Lung (tissue), 12 donors: ENCODE data around the gene CPLANE2. TPM values are rescaled to one million over a fixed set of nuclear protein-coding genes. Genes with fewer than 3 reads are reported as not detected.
A peak's percentile ranks its signal among the peaks of the same experiment; 100 is the strongest.

ENCODE experiments used
- ATAC-seq: fragments of 200-7000 bp; cut with Tn5 transposase; one replicate; pipeline ENCODE4 v1.9.1; 2020; ENCODE audit warnings: moderate number of reproducible peaks; ENCODE audit not compliant: insufficient read depth, low FRiP score
- DNase-seq, 3 donors: peaks; one replicate each; pipeline ENCODE4 v3.0.0-alpha.2; 2013 to 2017
- H3K27ac ChIP-seq, 2 donors: one replicate each; pipeline ENCODE4 v1.5.1; 2013; ENCODE audit warnings: mild to moderate bottlenecking in 2 of 2, moderate library complexity in 2 of 2, control low read depth in 1 of 2, inconsistent platforms in 1 of 2, low read depth in 1 of 2, low read length in 1 of 2
- H3K27me3 ChIP-seq, 3 donors: one replicate each; pipeline ENCODE4 v1.5.1; 2013; ENCODE audit warnings: low read length in 2 of 3; ENCODE audit not compliant: control insufficient read depth in 3 of 3, insufficient read depth in 3 of 3
- H3K36me3 ChIP-seq, 4 donors: one replicate each; pipeline ENCODE4 v1.5.1; 2013; ENCODE audit warnings: low read length in 4 of 4, mild to moderate bottlenecking in 1 of 4, moderate library complexity in 1 of 4; ENCODE audit not compliant: control insufficient read depth in 4 of 4, insufficient read depth in 4 of 4
- H3K4me1 ChIP-seq, 5 donors: one replicate each; pipeline ENCODE4 v1.5.1; 2013; ENCODE audit warnings: low read length in 5 of 5, mild to moderate bottlenecking in 2 of 5, moderate library complexity in 1 of 5; ENCODE audit not compliant: control insufficient read depth in 5 of 5, insufficient read depth in 5 of 5
- H3K4me3 ChIP-seq: one replicate; pipeline ENCODE4 v1.5.1; 2013; ENCODE audit warnings: mild to moderate bottlenecking, control low read depth, moderate library complexity
- H3K9ac ChIP-seq, 2 donors: one replicate each; pipeline ENCODE4 v1.5.1; 2013; ENCODE audit warnings: low read length in 2 of 2, control low read depth in 1 of 2; ENCODE audit not compliant: insufficient read depth in 1 of 2
- H3K9me3 ChIP-seq, 4 donors: one replicate each; pipeline ENCODE4 v1.5.1; 2013; ENCODE audit warnings: low read length in 3 of 4, mild to moderate bottlenecking in 1 of 4, moderate library complexity in 1 of 4; ENCODE audit not compliant: control insufficient read depth in 4 of 4, insufficient read depth in 3 of 4
- WGBS, 2 donors: extraction: QIAGEN DNeasy Blood & Tissue Kit; methylation state at CpG; one replicate each; pipeline ENCODE4 v1.1.7; 2013; 5-methylcytosine and 5-hydroxymethylcytosine counted together
- polyA plus RNA-seq, 2 donors: library from polyadenylated mRNA; stranded (reverse); fragments of 200-250 nt; gene quantifications; one replicate each; pipeline ENCODE4 v1.2.1, GENCODE V29; 2013
- total RNA-seq, 2 donors: library from RNA; depleted of rRNA in 1 of 2; stranded (reverse); fragments of >200 nt in 1 of 2; gene quantifications; one replicate each; pipeline ENCODE4 v1.2.1, GENCODE V29; 2014 to 2021
- TF ChIP-seq, protein P1 (sequence below): IDR thresholded peaks from 2 replicates; pipeline ENCODE4 v1.5.1; 2012; ENCODE audit warnings: mild to moderate bottlenecking; ENCODE audit errors: control extremely low read depth, extremely low read depth
- donor health status: control.
- donor health status: control.
- donor health status: Bipolar disorder and iron deficiency.
- donor health status: healthy.
- donor health status: DM: yes; HTN: yes; CAD: no.

CPLANE2 gene
- total and polyA plus RNA-seq, 4 donors, result 4.5 to 13.7 (median 5.6) TPM

DNA sequence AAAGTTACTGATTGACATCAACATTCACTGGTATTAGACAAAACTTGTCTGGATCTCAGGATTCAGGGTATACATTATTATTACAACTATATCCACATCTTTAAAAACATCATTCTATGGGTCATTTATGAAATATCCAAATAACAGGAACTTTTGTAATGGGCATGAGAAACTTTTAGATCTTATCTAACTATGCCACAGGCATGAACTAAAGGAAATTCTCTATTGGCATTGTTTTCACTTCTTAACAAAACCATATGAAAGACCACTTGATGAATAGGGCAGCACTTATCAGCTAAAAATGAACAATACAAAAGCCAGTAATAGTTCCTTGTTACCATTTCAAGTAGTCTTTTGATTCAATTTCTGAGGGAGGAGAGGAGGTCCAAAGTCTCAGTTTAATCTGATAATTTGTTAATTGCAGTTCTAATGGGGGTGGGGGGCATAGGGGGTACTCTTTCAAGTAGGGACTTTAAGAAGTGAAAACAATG, 30.8 kb upstream of the CPLANE2 start:
- Histone ChIP-seq H3K4me3 (no peak overlapping the region), H3K27me3 (no peaks in the 10 kb centered on the region), H3K27ac (peak overlapping the region in 1 of 2 donors; percentile 26), H3K4me1 (peaks cover 0 to 27% (median 10%) of the 10 kb centered on the region in 5 donors), H3K36me3 (no peaks in the 10 kb centered on the region), H3K9me3 (no peaks in the 10 kb centered on the region), H3K9ac (no peak overlapping the region)
- TF ChIP-seq, protein P1, sequence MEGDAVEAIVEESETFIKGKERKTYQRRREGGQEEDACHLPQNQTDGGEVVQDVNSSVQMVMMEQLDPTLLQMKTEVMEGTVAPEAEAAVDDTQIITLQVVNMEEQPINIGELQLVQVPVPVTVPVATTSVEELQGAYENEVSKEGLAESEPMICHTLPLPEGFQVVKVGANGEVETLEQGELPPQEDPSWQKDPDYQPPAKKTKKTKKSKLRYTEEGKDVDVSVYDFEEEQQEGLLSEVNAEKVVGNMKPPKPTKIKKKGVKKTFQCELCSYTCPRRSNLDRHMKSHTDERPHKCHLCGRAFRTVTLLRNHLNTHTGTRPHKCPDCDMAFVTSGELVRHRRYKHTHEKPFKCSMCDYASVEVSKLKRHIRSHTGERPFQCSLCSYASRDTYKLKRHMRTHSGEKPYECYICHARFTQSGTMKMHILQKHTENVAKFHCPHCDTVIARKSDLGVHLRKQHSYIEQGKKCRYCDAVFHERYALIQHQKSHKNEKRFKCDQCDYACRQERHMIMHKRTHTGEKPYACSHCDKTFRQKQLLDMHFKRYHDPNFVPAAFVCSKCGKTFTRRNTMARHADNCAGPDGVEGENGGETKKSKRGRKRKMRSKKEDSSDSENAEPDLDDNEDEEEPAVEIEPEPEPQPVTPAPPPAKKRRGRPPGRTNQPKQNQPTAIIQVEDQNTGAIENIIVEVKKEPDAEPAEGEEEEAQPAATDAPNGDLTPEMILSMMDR, result no peak
- ATAC-seq (no peak), DNase-seq (no peak)

DNA sequence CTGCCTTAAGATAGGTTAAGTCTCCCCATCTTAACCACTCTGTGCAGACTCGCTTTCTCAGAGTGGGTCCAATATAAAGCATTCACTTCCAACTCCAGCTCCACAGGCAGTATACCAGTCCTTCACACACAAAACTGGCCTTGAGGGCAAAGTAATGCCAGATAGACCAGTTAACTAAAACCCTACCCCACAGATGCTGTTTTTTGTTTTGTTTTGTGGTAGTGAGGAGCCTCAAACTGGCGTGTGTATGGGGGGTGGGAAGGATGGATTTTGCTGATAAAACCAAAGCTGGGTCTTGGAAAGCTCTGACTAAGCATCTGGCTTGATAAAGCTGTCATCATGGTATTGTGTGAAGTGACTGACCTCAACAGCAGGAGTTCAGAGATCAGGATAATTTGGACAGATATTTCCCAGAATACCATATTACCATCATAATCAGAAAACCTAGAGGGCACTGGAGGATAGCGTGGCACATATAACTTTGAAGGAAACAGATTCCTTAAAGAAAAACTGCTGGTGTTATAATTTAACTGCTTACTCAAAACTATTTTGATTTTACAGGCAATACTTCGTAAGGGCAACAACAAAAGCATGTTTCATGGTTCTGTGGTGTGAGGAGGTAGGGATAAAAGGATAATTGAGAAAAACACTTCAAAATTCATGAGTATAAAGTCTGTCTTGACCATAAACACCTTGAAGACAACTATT, 29.6 kb upstream of the CPLANE2 start:
- no peak for ATAC-seq
- H3K9me3 ChIP-seq, result no peaks in the 10 kb centered on the region
- no peaks in the 10 kb centered on the region for H3K36me3 ChIP-seq
- peak overlapping the region; percentile 17 to 36 for H3K27ac ChIP-seq
- no peak overlapping the region for H3K4me3 ChIP-seq
- WGBS, 2 donors, result 82 to 88% methylated on average over 4 of the region's 4 CpGs
- H3K27me3 ChIP-seq, result no peaks in the 10 kb centered on the region
- H3K9ac ChIP-seq, result peak overlapping the region in 1 of 2 donors; percentile 49
- TF ChIP-seq, protein P1, result no peak
- peaks cover 0 to 27% (median 10%) of the 10 kb centered on the region in 5 donors for H3K4me1 ChIP-seq
- DNase-seq, result peak in 2 of 3 donors; percentile 66 to 68

DNA sequence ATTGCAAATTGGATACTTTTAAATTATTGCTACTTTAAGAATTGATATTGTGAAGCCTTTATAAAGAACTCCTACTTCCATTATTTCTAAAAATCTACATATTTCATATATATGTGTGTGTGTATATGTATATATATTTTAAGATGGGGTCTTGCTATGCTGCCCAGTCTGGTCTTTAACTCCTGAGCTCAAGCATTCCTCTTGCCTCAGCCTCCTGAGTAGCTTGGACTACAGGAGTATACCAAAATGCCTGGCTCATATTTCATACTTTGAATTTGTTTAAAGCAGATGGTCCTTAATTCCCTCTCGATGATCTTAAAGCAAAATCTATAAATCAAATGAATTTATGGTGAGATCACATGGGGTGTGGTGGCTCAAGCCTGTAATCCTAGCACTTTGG, 25.1 kb upstream of the CPLANE2 start:
- DNase-seq, result no peak
- WGBS, 2 donors, result 95 to 99% methylated on average over 1 of the region's 1 CpG
- ATAC-seq, result no peak
- Histone ChIP-seq H3K27ac (no peak overlapping the region), H3K4me1 (peaks cover 0 to 11% (median 10%) of the 10 kb centered on the region in 5 donors), H3K9me3 (no peaks in the 10 kb centered on the region), H3K4me3 (no peak overlapping the region), H3K9ac (no peak overlapping the region), H3K36me3 (no peaks in the 10 kb centered on the region), H3K27me3 (no peaks in the 10 kb centered on the region)
- TF ChIP-seq, protein P1, result no peak

DNA sequence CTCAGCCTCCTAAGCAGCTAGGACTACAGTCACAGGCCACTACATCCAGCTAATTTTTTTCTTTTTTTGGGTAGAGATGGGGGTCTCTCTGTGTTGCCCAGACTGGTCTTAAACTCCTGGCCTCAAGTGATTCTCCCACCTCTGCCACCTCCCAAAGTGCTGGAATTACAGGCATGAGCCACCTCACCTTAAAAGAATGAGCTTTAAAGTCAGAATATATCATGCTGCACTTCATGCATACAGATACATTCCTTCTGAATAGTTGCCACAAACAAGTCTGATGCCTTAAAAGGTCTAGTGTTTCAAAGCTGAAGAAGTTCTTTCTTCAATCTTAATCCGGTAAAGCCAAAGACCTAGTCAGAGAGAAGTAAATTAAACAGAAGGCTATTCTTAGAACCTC, 23.8 kb upstream of the CPLANE2 start:
- no peak for ATAC-seq
- H3K4me1 ChIP-seq, result peaks cover 0 to 2% (median 0%) of the 10 kb centered on the region in 5 donors

More for the DNA sequence above, 23.8 kb upstream of the CPLANE2 start:
- Histone ChIP-seq H3K27ac (no peak overlapping the region), H3K27me3 (no peaks in the 10 kb centered on the region), H3K4me3 (no peak overlapping the region), H3K36me3 (peaks cover 0 to 6% (median 4%) of the 10 kb centered on the region in 4 donors), H3K9me3 (no peaks in the 10 kb centered on the region), H3K9ac (no peak overlapping the region)
- WGBS, 2 donors, result 81 to 91% methylated on average over 1 of the region's 1 CpG
- no peak for DNase-seq
- TF ChIP-seq, protein P1, result no peak
